ENCODE data around the gene ARHGAP9. TPM values are rescaled to one million over a fixed set of nuclear protein-coding genes. Genes with fewer than 3 reads are reported as not detected.

The ARHGAP9 gene
- total RNA-seq, result 10 to 100 TPM in 3 of 4 donors, not detected in 1; 11.7 to 87.2 (median 27.3) TPM

GRCh38 chr12:57479376-57480115, at the start of gene ARHGAP9:
TSS of gene ARHGAP9 (minus strand) at chr12:57479866. CDS start at chr12:57479406, 460 bp downstream.
- Histone ChIP-seq H3K36me3 (no peaks in the 10 kb centered on the region), H3K9me3 (no peaks in the 10 kb centered on the region), H3K27ac (peak within 1 kb of the TSS; percentile 65 to 81 (median 78)), H3K4me1 (peaks cover 15 to 33% (median 16%) of the 10 kb centered on the region in 4 donors), H3K27me3 (peaks cover 71% of the 10 kb centered on the region), H3K4me3 (peak within 1 kb of the TSS in 1 of 4 donors; percentile 44)
- intact Hi-C loops (cut with DNase I; ENCODE audit: low total_unique reads), result no loop called here
- TF ChIP-seq POLR2AphosphoS5 (IDR thresholded peaks at IDR 0.05) (peak in 1 of 3 donors; percentile 8), CTCF (IDR thresholded peaks at IDR 0.05) (no peak), POLR2A (IDR thresholded peaks at IDR 0.05) (peak; percentile 24), EP300 (IDR thresholded peaks at IDR 0.05; ENCODE audit: low read depth) (no peak)
- WGBS, 2 donors (ENCODE audit: low coverage in 1 of 2), result 48 to 58% methylated on average over 4 to 6 of the region's 6 CpGs
- in situ Hi-C loops (cut with MboI; ENCODE audit: low pct_ligation_motif_present in 1 of 4, low pct_unique_long_range_greater_than_20kb in 1 of 4, low sequenced_read_pairs in 3 of 4), result no loop called here
- DNase-seq, result no peak

GRCh38 chr12:57528831-57529555, 49.3 kb upstream of the ARHGAP9 start:
- H3K9me3 ChIP-seq, result no peaks in the 10 kb centered on the region
- no peaks in the 10 kb centered on the region for H3K27me3 ChIP-seq
- intact Hi-C loops (cut with DNase I; ENCODE audit: low total_unique reads) (no loop called here), in situ Hi-C loops (cut with MboI; ENCODE audit: low pct_ligation_motif_present in 1 of 4, low pct_unique_long_range_greater_than_20kb in 1 of 4, low sequenced_read_pairs in 3 of 4) (no loop called here)
- no peak overlapping the region for H3K4me3 ChIP-seq
- TF ChIP-seq EP300 (IDR thresholded peaks at IDR 0.05; ENCODE audit: low read depth) (no peak), CTCF (IDR thresholded peaks at IDR 0.05) (no peak), POLR2AphosphoS5 (IDR thresholded peaks at IDR 0.05) (no peak), POLR2A (IDR thresholded peaks at IDR 0.05) (no peak)
- H3K36me3 ChIP-seq, result peaks cover 0 to 68% (median 24%) of the 10 kb centered on the region in 4 donors
- WGBS, 2 donors (ENCODE audit: low coverage in 1 of 2), result 75% methylated on average over 10 of the region's 10 CpGs; no CpG with 5 or more reads in 1 of the 2 donors
- DNase-seq, result no peak
- H3K27ac ChIP-seq, result no peak overlapping the region
- H3K4me1 ChIP-seq, result peaks cover 9 to 21% (median 14%) of the 10 kb centered on the region in 4 donors

- in situ Hi-C loops (cut with MboI; ENCODE audit: low pct_ligation_motif_present in 1 of 4, low pct_unique_long_range_greater_than_20kb in 1 of 4, low sequenced_read_pairs in 3 of 4), result no loop called here
- TF ChIP-seq EP300 (IDR thresholded peaks at IDR 0.05; ENCODE audit: low read depth) (no peak), POLR2A (IDR thresholded peaks at IDR 0.05) (no peak), CTCF (IDR thresholded peaks at IDR 0.05) (no peak), POLR2AphosphoS5 (IDR thresholded peaks at IDR 0.05) (no peak)
- WGBS, 2 donors (ENCODE audit: low coverage in 1 of 2), result 85 to 92% methylated on average over 9 to 12 of the region's 12 CpGs
- no peak overlapping the region for H3K27ac ChIP-seq
- no peaks in the 10 kb centered on the region for H3K27me3 ChIP-seq
- no peak for DNase-seq
- no peak overlapping the region for H3K4me3 ChIP-seq
- peaks cover 0 to 61% (median 24%) of the 10 kb centered on the region in 4 donors for H3K36me3 ChIP-seq
- intact Hi-C loops (cut with DNase I; ENCODE audit: low total_unique reads), result no loop called here
- H3K9me3 ChIP-seq, result no peaks in the 10 kb centered on the region
- peaks cover 13 to 29% (median 22%) of the 10 kb centered on the region in 4 donors for H3K4me1 ChIP-seq
Measured at GRCh38 chr12:57528176-57528575, 48.5 kb upstream of the ARHGAP9 start.

GRCh38 chr12:57527184-57527583, 47.5 kb upstream of the ARHGAP9 start:
- no peak overlapping the region for H3K27ac ChIP-seq
- H3K27me3 ChIP-seq, result no peaks in the 10 kb centered on the region
- peaks cover 0 to 52% (median 19%) of the 10 kb centered on the region in 4 donors for H3K36me3 ChIP-seq
- no peak overlapping the region for H3K4me3 ChIP-seq
- no peak for DNase-seq
- in situ Hi-C loops (cut with MboI; ENCODE audit: low pct_ligation_motif_present in 1 of 4, low pct_unique_long_range_greater_than_20kb in 1 of 4, low sequenced_read_pairs in 3 of 4) (no loop called here), intact Hi-C loops (cut with DNase I; ENCODE audit: low total_unique reads) (no loop called here)
- H3K9me3 ChIP-seq, result no peaks in the 10 kb centered on the region
- 50 to 76% methylated on average over 1 to 5 of the region's 5 CpGs for WGBS, 2 donors (ENCODE audit: low coverage in 1 of 2)
- no peak for TF ChIP-seq EP300 (IDR thresholded peaks at IDR 0.05; ENCODE audit: low read depth)
- no peak for TF ChIP-seq CTCF (IDR thresholded peaks at IDR 0.05)
- no peak for TF ChIP-seq POLR2AphosphoS5 (IDR thresholded peaks at IDR 0.05)
- no peak for TF ChIP-seq POLR2A (IDR thresholded peaks at IDR 0.05)
- peaks cover 13 to 29% (median 23%) of the 10 kb centered on the region in 4 donors for H3K4me1 ChIP-seq
